ENCODE data around the gene ETFB.

ETFB gene

DNA sequence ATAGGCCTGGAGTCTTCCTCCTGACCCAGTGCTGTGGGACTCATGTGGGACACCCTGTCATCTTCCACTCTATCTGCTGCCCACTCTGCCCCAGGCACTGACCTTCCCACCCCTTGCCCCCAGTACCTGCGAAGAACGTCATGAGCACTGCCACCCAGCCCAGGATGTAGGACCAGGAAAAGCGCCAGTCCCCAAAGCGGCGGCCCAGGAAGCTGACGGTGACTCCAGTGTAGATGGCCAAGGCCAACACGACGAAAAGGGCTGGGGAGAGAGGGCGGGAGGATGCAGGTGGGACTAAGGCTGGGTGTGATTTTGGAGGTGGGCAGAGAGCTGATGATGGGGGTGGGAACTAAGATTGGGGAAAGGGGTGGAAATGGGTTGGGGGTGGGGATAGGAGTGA is 14.2 kb upstream of the ETFB start:
- TF ChIP-seq, protein P1, sequence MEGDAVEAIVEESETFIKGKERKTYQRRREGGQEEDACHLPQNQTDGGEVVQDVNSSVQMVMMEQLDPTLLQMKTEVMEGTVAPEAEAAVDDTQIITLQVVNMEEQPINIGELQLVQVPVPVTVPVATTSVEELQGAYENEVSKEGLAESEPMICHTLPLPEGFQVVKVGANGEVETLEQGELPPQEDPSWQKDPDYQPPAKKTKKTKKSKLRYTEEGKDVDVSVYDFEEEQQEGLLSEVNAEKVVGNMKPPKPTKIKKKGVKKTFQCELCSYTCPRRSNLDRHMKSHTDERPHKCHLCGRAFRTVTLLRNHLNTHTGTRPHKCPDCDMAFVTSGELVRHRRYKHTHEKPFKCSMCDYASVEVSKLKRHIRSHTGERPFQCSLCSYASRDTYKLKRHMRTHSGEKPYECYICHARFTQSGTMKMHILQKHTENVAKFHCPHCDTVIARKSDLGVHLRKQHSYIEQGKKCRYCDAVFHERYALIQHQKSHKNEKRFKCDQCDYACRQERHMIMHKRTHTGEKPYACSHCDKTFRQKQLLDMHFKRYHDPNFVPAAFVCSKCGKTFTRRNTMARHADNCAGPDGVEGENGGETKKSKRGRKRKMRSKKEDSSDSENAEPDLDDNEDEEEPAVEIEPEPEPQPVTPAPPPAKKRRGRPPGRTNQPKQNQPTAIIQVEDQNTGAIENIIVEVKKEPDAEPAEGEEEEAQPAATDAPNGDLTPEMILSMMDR (IDR thresholded peaks at IDR 0.05) = no peak
- Histone ChIP-seq H3K36me3 (no peaks in the 10 kb centered on the region), H3K4me1 (no peaks in the 10 kb centered on the region), H3K9me3 (no peaks in the 10 kb centered on the region), H3K4me3 (no peak overlapping the region), H3K27ac (no peak overlapping the region), H3K27me3 (no peaks in the 10 kb centered on the region)
- DNase-seq = no peak
- intact Hi-C loops (cut with DNase I; ENCODE audit: low total_unique reads) = no loop called here

DNA sequence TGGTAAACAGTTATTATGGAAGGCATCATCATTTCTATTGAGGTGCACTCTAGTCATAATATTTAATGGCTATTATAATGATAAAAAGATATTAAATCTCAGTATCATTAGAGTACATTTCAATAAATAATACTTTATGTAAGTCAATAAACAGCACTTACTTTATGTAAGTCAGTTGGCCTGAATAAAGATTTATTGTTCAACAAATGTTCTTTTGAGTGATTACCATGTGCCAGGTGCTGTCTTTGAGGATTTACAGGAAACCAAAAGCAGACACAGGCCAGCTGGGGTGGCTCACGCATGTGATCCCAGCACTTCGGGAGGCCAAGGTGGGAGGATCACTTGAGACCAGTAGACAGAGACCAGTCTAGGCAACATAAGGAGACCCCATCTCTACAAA is 11.2 kb upstream of the ETFB start:
- H3K4me3 ChIP-seq = no peak overlapping the region

DNA sequence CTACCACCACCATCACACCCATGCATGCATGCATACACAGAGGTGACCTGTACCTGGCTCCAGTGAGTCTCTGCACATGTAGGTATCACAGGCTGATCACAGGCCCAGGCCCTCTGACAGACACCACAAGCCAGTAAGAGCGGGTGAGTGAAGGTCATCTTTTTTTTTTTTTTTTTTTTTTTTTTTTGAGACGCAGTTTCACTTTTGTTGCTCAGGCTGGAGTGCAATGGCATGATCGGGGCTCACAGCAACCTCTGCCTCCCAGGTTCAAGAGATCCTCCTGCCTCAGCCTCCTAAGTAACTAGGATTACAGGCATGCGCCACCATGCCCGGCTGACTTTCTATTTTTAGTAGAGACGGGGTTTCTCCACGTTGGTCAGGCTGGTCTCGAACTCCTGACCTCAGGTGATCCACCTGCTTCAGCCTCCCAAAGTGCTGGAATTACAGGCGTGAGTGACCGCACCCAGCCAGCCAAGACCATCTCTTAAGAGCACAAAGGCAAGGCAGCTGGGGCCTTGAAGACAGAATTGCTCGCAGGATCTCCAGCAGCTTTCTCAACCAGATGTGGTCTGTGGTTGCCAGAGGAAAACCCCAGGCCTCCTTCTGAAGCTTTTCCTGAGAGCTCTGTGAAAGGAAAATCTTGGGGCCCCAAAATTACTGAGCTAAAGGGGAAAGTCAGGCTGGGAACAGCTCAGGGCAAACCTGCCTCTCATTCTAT is 9.5 kb upstream of the ETFB start:
- Histone ChIP-seq H3K27me3 (peaks cover 0 to 2% of the 10 kb centered on the region in 2 donors), H3K9me3 (no peaks in the 10 kb centered on the region), H3K36me3 (no peaks in the 10 kb centered on the region), H3K4me3 (no peak overlapping the region), H3K27ac (no peak overlapping the region), H3K4me1 (no peaks in the 10 kb centered on the region)
- intact Hi-C loops (cut with DNase I; ENCODE audit: low total_unique reads) = no loop called here
- DNase-seq = no peak
- TF ChIP-seq, protein P1 (IDR thresholded peaks at IDR 0.05) = no peak

More for the DNA sequence above, 11.2 kb upstream of the ETFB start:
- intact Hi-C loops (cut with DNase I; ENCODE audit: low total_unique reads) = no loop called here
- no peak for DNase-seq
- Histone ChIP-seq H3K36me3 (no peaks in the 10 kb centered on the region), H3K27ac (no peak overlapping the region), H3K27me3 (peaks cover 0 to 2% of the 10 kb centered on the region in 2 donors), H3K9me3 (no peaks in the 10 kb centered on the region), H3K4me1 (no peaks in the 10 kb centered on the region)
- TF ChIP-seq, protein P1 (IDR thresholded peaks at IDR 0.05) = no peak

DNA sequence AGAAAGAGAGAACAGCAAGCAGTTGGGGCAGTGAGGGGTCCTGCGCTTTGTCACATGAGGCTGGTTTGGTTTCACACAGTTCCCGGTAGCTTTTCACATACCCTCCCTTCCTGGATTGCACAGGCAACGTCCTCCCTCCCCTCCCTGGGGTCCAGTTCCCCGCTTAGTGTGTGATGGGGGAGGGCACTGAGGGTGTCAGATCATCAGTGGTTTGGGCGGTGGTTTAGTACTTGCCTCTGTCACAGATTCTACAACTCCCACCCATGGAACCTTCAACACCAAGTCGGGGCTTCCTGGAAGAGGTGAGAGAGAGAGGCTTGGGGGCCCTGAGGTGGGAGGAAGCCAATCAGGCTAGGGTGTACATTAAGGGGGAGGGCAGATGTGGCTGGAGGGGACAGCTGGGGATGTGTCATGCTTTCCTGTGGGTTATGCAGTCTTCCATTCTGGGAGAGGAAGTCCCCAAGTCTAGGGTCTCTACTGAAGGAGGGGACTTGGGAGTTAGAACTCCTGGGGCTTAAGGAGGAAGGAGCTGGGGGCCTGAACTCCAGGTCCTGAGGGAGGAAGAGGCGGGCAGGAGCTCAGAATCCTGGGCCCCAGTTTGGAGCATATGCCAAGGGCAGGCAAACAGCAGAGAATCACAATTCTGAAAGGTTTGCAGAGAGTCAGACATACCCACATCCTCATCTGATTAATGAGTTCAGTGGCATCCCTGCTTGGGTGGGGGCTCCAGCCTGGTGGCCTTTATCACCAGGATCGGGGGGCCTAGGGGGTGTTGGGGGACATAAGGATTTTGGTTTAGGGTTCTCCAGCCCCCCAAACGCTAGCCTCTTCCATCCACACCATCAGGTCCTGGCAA is 6.7 kb upstream of the ETFB start, which contains the start of gene NKG7:
TSS of gene NKG7 (minus strand) at position 6 of the 856 bp plus-strand sequence. CDS start 119 bp downstream, outside the sequence.
- no peak for DNase-seq
- no peak within 1 kb of the TSS for H3K27ac ChIP-seq

DNA sequence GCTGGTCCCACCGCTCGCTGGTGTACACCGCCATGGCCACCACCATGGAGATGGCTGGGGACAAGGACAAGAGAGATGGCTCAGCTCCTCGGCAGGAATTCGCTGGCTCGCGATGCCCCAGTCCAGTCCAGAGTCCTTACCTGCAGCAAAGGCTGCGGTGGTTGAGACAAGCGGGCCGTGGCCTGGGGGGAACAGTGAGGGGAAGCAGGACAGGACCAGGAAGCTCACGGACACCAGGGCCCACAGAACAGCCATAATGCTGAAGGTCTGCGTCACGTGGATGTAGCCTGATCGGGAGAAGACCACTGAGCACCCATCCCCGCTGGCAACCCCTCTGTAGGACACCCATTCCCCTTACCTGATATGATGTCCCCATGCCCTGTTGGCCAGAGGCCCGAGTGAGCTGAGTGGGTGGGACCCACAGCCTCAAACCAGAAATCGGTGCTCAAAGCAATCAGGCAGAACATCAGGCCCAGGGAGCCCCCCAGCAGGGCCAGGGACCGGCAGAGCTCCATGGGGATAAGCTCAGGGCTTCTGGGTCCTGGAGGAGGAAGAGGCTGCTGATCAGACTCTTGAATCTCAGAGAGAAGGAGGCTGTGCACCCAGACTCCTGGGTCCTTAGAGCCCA is 5.9 kb upstream of the ETFB start:
- no peaks in the 10 kb centered on the region for H3K9me3 ChIP-seq
- TF ChIP-seq, protein P1 (IDR thresholded peaks at IDR 0.05) = no peak
- H3K27me3 ChIP-seq = peaks cover 0 to 2% of the 10 kb centered on the region in 2 donors
- no peak overlapping the region for H3K4me3 ChIP-seq
- no peak overlapping the region for H3K27ac ChIP-seq
- intact Hi-C loops (cut with DNase I; ENCODE audit: low total_unique reads) = no loop called here
- no peaks in the 10 kb centered on the region for H3K36me3 ChIP-seq
- DNase-seq = no peak
- H3K4me1 ChIP-seq = peaks cover 0 to 8% (median 7%) of the 10 kb centered on the region in 4 donors

More for the DNA sequence above, 6.7 kb upstream of the ETFB start, which contains the start of gene NKG7:
- H3K4me3 ChIP-seq = no peak within 1 kb of the TSS
- H3K27me3 ChIP-seq = peaks cover 0 to 2% of the 10 kb centered on the region in 2 donors
- intact Hi-C loops (cut with DNase I; ENCODE audit: low total_unique reads) = no loop called here
- no peaks in the 10 kb centered on the region for H3K9me3 ChIP-seq
- peaks cover 0 to 8% (median 7%) of the 10 kb centered on the region in 4 donors for H3K4me1 ChIP-seq
- H3K36me3 ChIP-seq = no peaks in the 10 kb centered on the region
- TF ChIP-seq, protein P1 (IDR thresholded peaks at IDR 0.05) = no peak

Measured in tibial artery (tissue), 4 donors.